ENCODE data around the gene DEF6.
"Not testable (repeated sequence)": the region's sequence is repeated elsewhere in the genome, so short reads cannot be mapped to it uniquely, and the experiment has no call there.

The DEF6 gene

GRCh38 chr6:35310265-35310831 lies 12.7 kb downstream of the DEF6 start:
- DNase-seq (ENCODE audit: low spot score), result no peak

DNA sequence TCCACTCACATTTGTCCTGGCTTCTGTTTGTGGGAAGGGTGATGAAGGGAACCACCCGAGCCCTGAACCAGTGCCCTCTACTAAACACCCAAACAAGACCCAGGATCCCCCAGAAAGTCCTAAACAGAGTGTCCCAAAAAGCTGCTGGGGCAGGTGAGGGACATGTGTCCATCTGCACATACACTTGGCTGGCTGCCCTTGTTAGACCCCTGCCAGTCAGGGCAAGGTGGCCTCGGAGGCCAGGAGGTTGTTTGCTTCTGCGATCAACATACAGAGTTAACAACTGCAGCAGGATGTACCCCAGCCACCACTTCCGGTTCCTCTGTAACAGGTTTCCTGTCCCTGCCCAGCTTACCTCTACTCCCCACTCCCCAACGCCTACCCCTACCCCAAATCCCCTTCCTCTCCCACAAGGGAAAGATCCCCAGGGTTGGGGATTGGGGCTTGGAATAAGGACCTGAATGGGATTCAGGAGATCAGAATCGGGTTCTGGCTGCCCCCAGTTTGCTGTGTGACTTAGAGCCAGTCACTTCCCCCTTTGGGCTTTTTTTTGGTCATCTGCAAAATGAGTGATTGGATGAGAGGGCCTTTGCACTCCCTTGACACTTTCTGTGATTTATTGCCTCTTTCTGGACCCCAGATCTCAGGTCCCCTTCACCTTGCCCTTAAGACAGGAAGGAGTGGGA lies 13.9 kb downstream of the DEF6 start:
- no peak for DNase-seq (ENCODE audit: low spot score)

DNA sequence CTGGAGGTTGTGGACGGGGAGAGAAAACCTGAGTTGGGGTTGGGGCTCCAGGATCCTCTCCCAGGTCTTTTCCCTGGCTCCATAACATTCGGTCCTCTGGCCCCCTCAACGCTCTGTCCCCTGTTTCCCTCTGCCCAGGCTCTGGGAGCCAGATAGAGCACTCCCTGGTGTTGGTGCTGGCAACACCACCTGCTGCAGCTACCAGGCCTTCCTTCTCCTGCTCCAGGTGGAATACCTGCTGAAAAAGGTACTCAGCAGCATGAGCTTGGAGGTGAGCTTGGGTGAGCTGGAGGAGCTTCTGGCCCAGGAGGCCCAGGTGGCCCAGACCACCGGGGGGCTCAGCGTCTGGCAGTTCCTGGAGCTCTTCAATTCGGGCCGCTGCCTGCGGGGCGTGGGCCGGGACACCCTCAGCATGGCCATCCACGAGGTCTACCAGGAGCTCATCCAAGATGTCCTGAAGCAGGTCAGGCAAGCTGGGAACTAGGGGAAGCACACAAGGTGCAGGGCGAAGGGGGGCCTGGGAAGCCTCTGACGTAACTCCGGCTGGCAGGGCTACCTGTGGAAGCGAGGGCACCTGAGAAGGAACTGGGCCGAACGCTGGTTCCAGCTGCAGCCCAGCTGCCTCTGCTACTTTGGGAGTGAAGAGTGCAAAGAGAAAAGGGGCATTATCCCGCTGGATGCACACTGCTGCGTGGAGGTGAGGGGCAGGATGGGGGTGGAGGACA lies 14.6 kb downstream of the DEF6 start:
- no peak for DNase-seq (ENCODE audit: low spot score)

- no peak for DNase-seq (ENCODE audit: low spot score)
Measured at GRCh38 chr6:35312807-35313206, 15.2 kb downstream of the DEF6 start.

- DNase-seq (ENCODE audit: low spot score), result peak; percentile 19
Measured at GRCh38 chr6:35317483-35318195, 20.0 kb downstream of the DEF6 start.

DNA sequence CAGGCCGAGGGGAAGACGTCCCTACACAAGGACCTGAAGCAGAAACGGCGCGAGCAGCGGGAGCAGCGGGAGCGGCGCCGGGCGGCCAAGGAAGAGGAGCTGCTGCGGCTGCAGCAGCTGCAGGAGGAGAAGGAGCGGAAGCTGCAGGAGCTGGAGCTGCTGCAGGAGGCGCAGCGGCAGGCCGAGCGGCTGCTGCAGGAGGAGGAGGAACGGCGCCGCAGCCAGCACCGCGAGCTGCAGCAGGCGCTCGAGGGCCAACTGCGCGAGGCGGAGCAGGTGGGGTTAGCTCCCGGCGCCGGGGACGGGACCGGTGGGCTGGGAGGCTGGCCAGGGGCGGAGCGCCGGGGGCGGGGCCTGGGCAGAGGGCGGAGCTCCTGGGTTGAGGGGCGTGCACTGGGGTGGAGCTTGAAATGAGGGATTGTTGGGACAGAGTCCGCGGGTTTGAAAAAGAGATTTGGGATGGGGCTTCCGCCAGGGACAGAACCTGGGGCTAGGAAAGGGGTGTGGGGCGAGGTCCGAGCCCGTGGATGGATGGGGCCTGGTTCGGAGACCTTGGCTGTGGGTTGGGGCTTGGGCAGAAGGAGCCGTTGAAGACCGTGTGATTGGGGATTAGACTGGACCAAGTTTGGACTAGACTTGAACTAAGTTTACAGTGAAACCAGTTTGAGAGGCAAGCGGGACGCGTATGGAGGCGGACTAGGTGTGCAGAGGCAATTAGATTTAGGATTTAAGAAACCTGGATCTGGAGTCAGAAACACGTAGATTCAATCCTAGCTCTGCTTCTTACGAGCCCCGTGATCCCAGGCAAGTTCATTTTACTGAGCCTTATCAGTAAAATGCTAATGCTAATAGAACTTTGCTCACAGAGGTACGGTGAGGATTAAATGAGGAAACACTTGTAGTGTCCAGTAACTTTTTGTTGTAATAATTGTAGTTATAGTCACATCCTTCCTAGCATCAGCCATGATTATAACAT lies 20.9 kb downstream of the DEF6 start:
- DNase-seq (ENCODE audit: low spot score), result peak; percentile 78

DNA sequence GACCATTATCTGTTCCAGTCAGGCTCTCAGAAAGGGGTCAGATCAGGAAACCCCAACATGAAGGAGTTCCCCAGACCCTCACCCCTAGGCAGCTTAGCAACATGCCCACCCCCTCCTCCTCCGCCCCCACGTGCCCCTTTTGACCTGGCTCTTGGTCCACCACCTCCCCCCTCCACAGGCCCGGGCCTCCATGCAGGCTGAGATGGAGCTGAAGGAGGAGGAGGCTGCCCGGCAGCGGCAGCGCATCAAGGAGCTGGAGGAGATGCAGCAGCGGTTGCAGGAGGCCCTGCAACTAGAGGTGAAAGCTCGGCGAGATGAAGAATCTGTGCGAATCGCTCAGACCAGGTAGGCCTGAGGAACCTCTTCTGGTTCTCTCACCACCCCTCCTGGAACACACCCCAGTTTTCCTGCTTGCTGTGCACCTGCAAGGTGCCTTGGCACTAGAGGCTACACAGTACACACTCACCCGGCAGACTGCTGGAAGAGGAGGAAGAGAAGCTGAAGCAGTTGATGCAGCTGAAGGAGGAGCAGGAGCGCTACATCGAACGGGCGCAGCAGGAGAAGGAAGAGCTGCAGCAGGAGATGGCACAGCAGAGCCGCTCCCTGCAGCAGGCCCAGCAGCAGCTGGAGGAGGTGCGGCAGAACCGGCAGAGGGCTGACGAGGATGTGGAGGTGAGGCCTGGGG lies 21.9 kb downstream of the DEF6 start:
- DNase-seq (ENCODE audit: low spot score), result no peak

GRCh38 chr6:35320031-35320410 lies 22.4 kb downstream of the DEF6 start:
- DNase-seq (ENCODE audit: low spot score), result no peak

DNA sequence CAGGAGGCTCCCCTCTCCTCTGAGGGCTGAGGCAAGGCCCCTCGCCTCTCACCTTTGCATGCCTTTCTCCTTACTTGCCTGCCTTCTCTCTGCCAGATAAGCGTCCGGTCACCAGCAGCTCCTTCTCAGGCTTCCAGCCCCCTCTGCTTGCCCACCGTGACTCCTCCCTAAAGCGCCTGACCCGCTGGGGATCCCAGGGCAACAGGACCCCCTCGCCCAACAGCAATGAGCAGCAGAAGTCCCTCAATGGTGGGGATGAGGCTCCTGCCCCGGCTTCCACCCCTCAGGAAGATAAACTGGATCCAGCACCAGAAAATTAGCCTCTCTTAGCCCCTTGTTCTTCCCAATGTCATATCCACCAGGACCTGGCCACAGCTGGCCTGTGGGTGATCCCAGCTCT lies 23.5 kb downstream of the DEF6 start:
- DNase-seq (ENCODE audit: low spot score), result no peak

DNA sequence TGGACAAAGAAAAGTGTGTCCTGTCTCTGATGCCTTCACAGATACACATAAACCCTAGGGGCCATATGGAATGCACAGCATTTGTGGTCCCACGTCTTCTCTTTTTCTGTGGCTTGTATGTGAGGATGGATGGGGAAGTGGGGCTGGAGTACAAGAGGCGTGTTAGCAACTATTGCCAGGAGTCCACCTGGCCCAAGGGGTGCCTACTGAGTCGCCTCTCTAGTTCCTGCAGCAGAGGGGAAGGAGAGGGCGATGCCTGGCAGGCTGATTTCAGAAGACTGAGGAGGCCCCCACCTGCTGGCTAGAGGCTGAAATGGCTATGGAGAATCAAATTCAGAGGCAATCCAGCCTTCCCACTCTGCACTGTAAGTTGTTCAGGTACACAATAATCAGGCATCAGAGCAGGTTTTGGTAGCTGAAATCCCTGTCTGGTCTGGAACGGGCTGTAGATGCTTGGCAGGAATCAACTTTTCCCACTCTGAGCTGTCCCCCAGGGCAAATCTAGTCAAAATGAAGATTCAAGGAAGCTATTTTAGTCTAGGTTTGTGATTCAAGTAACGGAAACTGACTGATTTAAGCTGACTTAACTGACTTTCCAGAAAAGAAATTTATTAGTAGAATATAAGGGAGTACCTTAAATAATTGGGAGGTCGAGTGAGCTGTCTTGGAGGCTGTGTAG lies 29.9 kb downstream of the DEF6 start:
- DNase-seq (ENCODE audit: low spot score), result peak; percentile 59

- DNase-seq (ENCODE audit: low spot score), result no peak
Measured at GRCh38 chr6:35328108-35328723, 30.6 kb downstream of the DEF6 start.

DNA sequence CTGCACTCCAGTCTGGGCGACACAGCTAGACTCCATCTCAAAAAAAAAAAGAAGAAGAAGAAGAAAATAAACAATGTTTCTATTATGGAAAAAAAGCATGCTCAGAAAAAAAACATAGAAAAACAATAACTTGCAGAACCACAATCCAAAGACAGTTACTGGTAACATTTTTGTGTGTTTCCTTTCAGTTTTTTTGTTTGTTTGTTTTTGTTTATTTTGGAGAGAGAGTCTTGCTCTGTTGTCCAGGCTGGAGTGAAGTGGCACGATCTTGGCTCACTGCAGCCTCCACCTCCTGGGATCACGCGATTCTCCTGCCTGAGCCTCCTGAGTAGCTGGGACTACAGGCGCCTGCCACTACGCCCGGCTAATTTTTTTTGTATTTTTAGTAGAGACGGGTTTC lies 31.3 kb downstream of the DEF6 start:
- not testable (repeated sequence) for DNase-seq (ENCODE audit: low spot score)

DNA sequence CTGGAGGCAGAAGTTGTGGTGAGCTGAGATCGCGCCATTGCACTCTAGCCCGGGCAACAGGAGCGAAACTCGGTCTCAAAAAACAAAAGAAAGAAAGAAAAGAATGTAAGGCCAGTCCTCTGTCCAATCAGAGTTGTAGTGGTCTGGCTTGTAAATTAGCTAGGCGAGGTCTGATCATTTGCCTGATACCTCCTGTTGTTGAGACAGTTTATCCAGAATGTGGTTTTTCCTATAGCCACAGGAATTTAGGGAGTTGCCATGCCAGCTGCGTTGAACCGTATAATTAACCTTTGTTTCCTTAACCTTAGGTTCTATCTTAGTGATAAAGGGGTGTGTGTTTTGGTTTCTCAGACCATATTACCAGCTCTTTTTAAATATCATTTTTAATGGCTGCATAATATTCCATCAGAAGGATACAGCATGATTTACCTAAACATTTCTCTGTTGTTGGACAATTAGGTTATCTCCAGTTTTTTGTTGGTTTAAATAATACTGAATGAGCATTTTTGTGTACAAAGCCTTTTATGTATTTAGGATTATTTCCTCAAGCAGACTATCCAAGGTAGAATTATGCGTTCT lies 33.0 kb downstream of the DEF6 start:
- no peak for DNase-seq (ENCODE audit: low spot score)

DNA sequence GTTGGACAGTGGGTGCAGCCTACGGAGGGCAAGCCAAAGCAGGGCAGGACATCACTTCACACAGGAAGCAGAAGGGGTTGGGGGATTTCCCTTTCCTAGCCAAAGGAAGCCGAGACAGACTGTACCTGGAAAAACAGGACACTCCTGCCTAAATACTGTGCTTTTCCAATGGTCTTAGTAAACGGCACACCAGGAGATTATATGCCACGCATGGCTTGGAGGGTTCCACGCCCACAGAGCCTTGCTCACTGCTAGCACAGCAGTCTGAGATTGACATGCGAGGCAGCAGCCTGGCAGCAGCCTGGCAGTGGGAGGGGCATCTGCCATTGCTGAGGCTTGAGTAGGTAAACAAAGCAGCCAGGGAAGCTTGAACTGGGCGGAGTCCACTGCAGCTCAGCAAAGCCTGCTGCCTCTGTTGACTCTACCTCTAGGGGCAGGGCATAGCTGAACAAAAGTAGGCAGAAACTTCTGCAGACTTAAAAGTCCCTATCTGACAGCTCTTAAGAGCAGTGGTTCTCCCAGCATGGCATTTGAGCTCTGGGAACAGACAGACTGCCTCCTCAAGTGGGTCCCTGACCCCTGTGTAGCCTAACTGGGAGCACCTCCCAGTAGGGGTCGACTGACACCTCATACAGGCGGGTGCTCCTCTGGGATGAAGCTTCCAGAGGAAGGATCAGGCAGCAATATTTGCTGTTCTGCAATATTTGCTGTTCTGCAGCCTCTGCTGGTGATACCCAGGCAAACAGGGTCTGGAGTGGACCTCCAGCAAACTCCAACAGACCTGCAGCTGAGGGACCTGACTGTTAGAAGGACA lies 34.7 kb downstream of the DEF6 start:
- not testable (repeated sequence) for DNase-seq (ENCODE audit: low spot score)

GRCh38 chr6:35341557-35341956 lies 43.9 kb downstream of the DEF6 start:
- DNase-seq (ENCODE audit: low spot score), result no peak

GRCh38 chr6:35342258-35343091 lies 44.9 kb downstream of the DEF6 start, which contains the start of gene PPARD:
Gene PPARD, plus strand, starts transcription at chr6:35342558. Its CDS starts 68,530 bp downstream, at chr6:35411088.
- DNase-seq (ENCODE audit: low spot score), result peak; percentile 97

- DNase-seq (ENCODE audit: low spot score), result no peak
Measured at GRCh38 chr6:35343092-35343834, 45.6 kb downstream of the DEF6 start.
